B cell (primary cell): ENCODE data around the gene AGO3. TPM values are rescaled to one million over a fixed set of nuclear protein-coding genes. Genes with fewer than 3 reads are reported as not detected.

Experiments used
- ATAC-seq: fragments of 200-7000 bp; cut with Tn5 transposase; one replicate; pipeline ENCODE4 v1.10.0; 2021; ENCODE audit warnings: low read depth, mild to moderate bottlenecking, moderate number of reproducible peaks, moderate library complexity
- CTCF ChIA-PET: fragments of 350-600 bp; sonication (Branson Sonifier 250); formaldehyde crosslinking; loops from one replicate; lab custom pipeline; 2021; ENCODE audit warnings: antibody characterized with exemption, inconsistent platforms; lab: Charles Lee
- POLR2A ChIA-PET: fragments of 350-600 bp; sonication (Branson Sonifier 250); formaldehyde crosslinking; loops from one replicate; lab custom pipeline; 2021; ENCODE audit warnings: antibody characterized with exemption; lab: Charles Lee
- DNase-seq: peaks from one replicate; pipeline ENCODE4 v3.0.0; 2013
- H2AFZ ChIP-seq: 2 replicates; pipeline ENCODE4 v1.6.1; 2012; ENCODE audit warnings: mild to moderate bottlenecking, low read depth, low read length; ENCODE audit not compliant: insufficient read depth, poor library complexity, severe bottlenecking
- H3K27ac ChIP-seq, 2 donors: 1 replicate in 1 of 2; 2 replicates in 1 of 2; pipeline ENCODE4 v1.5.1; 2012 to 2013; ENCODE audit warnings: low read length in 2 of 2, mild to moderate bottlenecking in 2 of 2, moderate library complexity in 1 of 2
- H3K27me3 ChIP-seq, 4 experiments: fragments of 200-600 bp in 1 of 4; sonication (generic) in 1 of 4; replicated peaks in 1 of 4; 1 replicate in 2 of 4; 2 replicates in 2 of 4; pipeline versions ENCODE4 v1.6.1 to v1.7.0; 2013 to 2016; ENCODE audit warnings: low read length in 3 of 4, mild to moderate bottlenecking in 2 of 4, mixed read lengths in 1 of 4, moderate library complexity in 1 of 4; ENCODE audit not compliant: insufficient read depth in 4 of 4, control insufficient read depth in 3 of 4; ENCODE audit errors: control extremely low read depth in 1 of 4
- H3K36me3 ChIP-seq, 2 experiments: replicated peaks in 1 of 2; 1 replicate in 1 of 2; 2 replicates in 1 of 2; pipeline versions ENCODE4 v1.6.1 to v1.7.1; 2013; ENCODE audit warnings: low read length in 1 of 2; ENCODE audit not compliant: insufficient read depth in 2 of 2, control insufficient read depth in 1 of 2; ENCODE audit errors: control extremely low read depth in 1 of 2, extremely low read depth in 1 of 2
- H3K4me1 ChIP-seq, 2 donors: fragments of 200-600 bp in 1 of 2; sonication (generic) in 1 of 2; 1 replicate in 1 of 2; 2 replicates in 1 of 2; pipeline versions ENCODE4 v1.5.1 to v1.6.1; 2013 to 2017; ENCODE audit warnings: low read length in 2 of 2; ENCODE audit not compliant: control insufficient read depth in 2 of 2, insufficient read depth in 2 of 2
- H3K4me2 ChIP-seq: replicated peaks from 2 replicates; pipeline ENCODE3; 2012; ENCODE audit warnings: mild to moderate bottlenecking, low read depth, low read length; ENCODE audit not compliant: poor library complexity, severe bottlenecking
- H3K4me3 ChIP-seq, 5 experiments: fragments of 200-600 bp in 1 of 5; sonication (generic) in 1 of 5; 1 replicate in 3 of 5; 2 replicates in 2 of 5; pipeline versions ENCODE4 v1.5.1 to v1.7.0; 2011 to 2016; ENCODE audit warnings: low read length in 4 of 5, mild to moderate bottlenecking in 4 of 5, low read depth in 2 of 5, control low read depth in 1 of 5, moderate library complexity in 1 of 5; ENCODE audit not compliant: insufficient read depth in 1 of 5; ENCODE audit errors: control extremely low read depth in 1 of 5, extremely low read depth in 1 of 5
- H3K79me2 ChIP-seq: fragments of 200-600 bp; sonication (generic); one replicate; pipeline ENCODE4 v1.6.0; 2016; ENCODE audit warnings: low read length; ENCODE audit not compliant: control insufficient read depth, insufficient read depth
- H3K9ac ChIP-seq: fragments of 200-600 bp; sonication (generic); 2 replicates; pipeline ENCODE4 v1.6.1; 2017; ENCODE audit warnings: mild to moderate bottlenecking, low read length, moderate library complexity
- H3K9me3 ChIP-seq, 3 donors: one replicate each; pipeline versions ENCODE4 v1.6.1 to v1.7.1; 2013; ENCODE audit warnings: low read length in 2 of 3; ENCODE audit not compliant: control insufficient read depth in 2 of 3, insufficient read depth in 1 of 3; ENCODE audit errors: control extremely low read depth in 1 of 3
- H4K20me1 ChIP-seq: 2 replicates; pipeline ENCODE4 v1.6.0; 2012; ENCODE audit warnings: mild to moderate bottlenecking, low read length; ENCODE audit not compliant: insufficient read depth, control insufficient read depth, poor library complexity, severe bottlenecking
- H3K27ac Mint-ChIP-seq: one replicate; pipeline ENCODE4 v1.8.0; 2021; ENCODE audit warnings: mixed read lengths
- H3K27me3 Mint-ChIP-seq: one replicate; pipeline ENCODE4 v1.8.0; 2021; ENCODE audit warnings: mixed read lengths
- H3K4me1 Mint-ChIP-seq: one replicate; pipeline ENCODE4 v1.8.0; 2021; ENCODE audit warnings: mixed read lengths
- H3K4me3 Mint-ChIP-seq: one replicate; pipeline ENCODE4 v1.8.0; 2021; ENCODE audit warnings: mixed read lengths
- H3K9me3 Mint-ChIP-seq: one replicate; pipeline ENCODE4 v1.8.0; 2022; ENCODE audit warnings: mixed read lengths; ENCODE audit not compliant: insufficient read depth
- CTCF ChIP-seq: fragments of 200-600 bp; IDR thresholded peaks from one replicate; pipeline ENCODE4 v1.8.0; 2022; ENCODE audit warnings: antibody characterized with exemption, mild to moderate bottlenecking
- EZH2 ChIP-seq: IDR thresholded peaks from 2 replicates; pipeline ENCODE4 v1.6.1; 2012; ENCODE audit warnings: borderline replicate concordance, low read depth, mild to moderate bottlenecking, moderate library complexity, low read length; ENCODE audit not compliant: insufficient read depth, poor library complexity, severe bottlenecking
- WGBS: methylation state at CpG from one replicate; pipeline ENCODE4 v1.1.5; 2013; ENCODE audit warnings: missing lambda C conversion rate; ENCODE audit not compliant: insufficient coverage; 5-methylcytosine and 5-hydroxymethylcytosine counted together
- intact Hi-C: fragments of 100-400 bp; cut with micrococcal nuclease; formaldehyde crosslinking; loops from one replicate; pipeline ENCODE4 v1.10.0; 2022
- polyA plus RNA-seq: library from polyadenylated mRNA; depleted of rRNA; stranded (reverse); fragments of >200 nt; gene quantifications from 2 replicates; pipeline ENCODE4 v1.2.3, GENCODE V29; 2012
- total RNA-seq, 2 donors: library from RNA; stranded (reverse); fragments of 120-200 nt in 1 of 2; gene quantifications; 1 replicate in 1 of 2; 2 replicates in 1 of 2; pipeline versions ENCODE4 v1.2.3 to v1.2.4, GENCODE V29; 2013 to 2022

Gene AGO3
- total and polyA plus RNA-seq, 2 donors (not counting 1 experiment from before 2014, with no cell fraction given) = 5.1 to 44.9 TPM

- peaks cover 0 to 42% of the 10 kb centered on the region in 2 experiments for H3K36me3 ChIP-seq
- H3K4me3 Mint-ChIP-seq = no peak overlapping the region
- CTCF ChIA-PET = no interaction called here
- no peak overlapping the region for H3K27ac ChIP-seq
- POLR2A ChIA-PET = no interaction called here
- no peak overlapping the region for H3K4me3 ChIP-seq
- ATAC-seq (no peak), DNase-seq (no peak)
- TF ChIP-seq CTCF (no peak), EZH2 (no peak)
- H3K4me1 Mint-ChIP-seq = no peaks in the 10 kb centered on the region
- no peaks in the 10 kb centered on the region for H3K27me3 Mint-ChIP-seq
- no peaks in the 10 kb centered on the region for H3K9me3 ChIP-seq
- H3K4me1 ChIP-seq = no peaks in the 10 kb centered on the region
- H3K27me3 ChIP-seq = no peaks in the 10 kb centered on the region
- no peaks in the 10 kb centered on the region for H3K9me3 Mint-ChIP-seq
- no peak overlapping the region for H3K9ac ChIP-seq
- H4K20me1 ChIP-seq = no peaks in the 10 kb centered on the region
- H3K27ac Mint-ChIP-seq = no peak overlapping the region
- H2AFZ ChIP-seq = no peak overlapping the region
- no CpG with 5 or more reads among the region's 2 CpGs for WGBS
- no peak overlapping the region for H3K4me2 ChIP-seq
- intact Hi-C loops = no loop called here
- H3K79me2 ChIP-seq = no peaks in the 10 kb centered on the region
These were observed 85.8 kb downstream of the AGO3 start for GRCh38 chr1:36016686-36017085.

- intact Hi-C loops = no loop called here
- no peaks in the 10 kb centered on the region for H3K27me3 Mint-ChIP-seq
- peak; percentile 12 for DNase-seq
These were observed 92.3 kb downstream of the AGO3 start for GRCh38 chr1:36023098-36023769.

More at GRCh38 chr1:36023098-36023769, 92.3 kb downstream of the AGO3 start:
- peak overlapping the region; percentile 14 for H3K4me3 Mint-ChIP-seq
- no peaks in the 10 kb centered on the region for H3K4me1 ChIP-seq
- no peaks in the 10 kb centered on the region for H3K9me3 Mint-ChIP-seq
- H3K36me3 ChIP-seq = peaks cover 3 to 23% of the 10 kb centered on the region in 2 experiments
- ATAC-seq = no peak
- no peak overlapping the region for H3K4me3 ChIP-seq
- H3K4me2 ChIP-seq = no peak overlapping the region
- POLR2A ChIA-PET = no interaction called here
- H3K79me2 ChIP-seq = no peaks in the 10 kb centered on the region
- H4K20me1 ChIP-seq = no peaks in the 10 kb centered on the region
- H3K4me1 Mint-ChIP-seq = peaks cover 4% of the 10 kb centered on the region
- H3K9me3 ChIP-seq = no peaks in the 10 kb centered on the region
- H2AFZ ChIP-seq = no peak overlapping the region
- TF ChIP-seq EZH2 (no peak), CTCF (no peak)
- CTCF ChIA-PET = interaction anchor here (0.5 kb wide), 1 partner anchor 8 kb away, joined by 3 read pairs; no protein-coding TSS in a partner anchor
- no peak overlapping the region for H3K27ac Mint-ChIP-seq
- peak overlapping the region in 1 of 2 donors; percentile 27 for H3K27ac ChIP-seq
- peak overlapping the region; percentile 2 for H3K9ac ChIP-seq
- no peaks in the 10 kb centered on the region for H3K27me3 ChIP-seq
- WGBS = no CpG with 5 or more reads among the region's 5 CpGs
